ENCODE measurements around the gene FGF18. TPM values are rescaled to one million over a fixed set of nuclear protein-coding genes. Genes with fewer than 3 reads are reported as not detected.

FGF18 gene
- total RNA-seq, 4 donors from 2014 or later = 0.14 to 0.32 TPM; not detected in 2

DNA sequence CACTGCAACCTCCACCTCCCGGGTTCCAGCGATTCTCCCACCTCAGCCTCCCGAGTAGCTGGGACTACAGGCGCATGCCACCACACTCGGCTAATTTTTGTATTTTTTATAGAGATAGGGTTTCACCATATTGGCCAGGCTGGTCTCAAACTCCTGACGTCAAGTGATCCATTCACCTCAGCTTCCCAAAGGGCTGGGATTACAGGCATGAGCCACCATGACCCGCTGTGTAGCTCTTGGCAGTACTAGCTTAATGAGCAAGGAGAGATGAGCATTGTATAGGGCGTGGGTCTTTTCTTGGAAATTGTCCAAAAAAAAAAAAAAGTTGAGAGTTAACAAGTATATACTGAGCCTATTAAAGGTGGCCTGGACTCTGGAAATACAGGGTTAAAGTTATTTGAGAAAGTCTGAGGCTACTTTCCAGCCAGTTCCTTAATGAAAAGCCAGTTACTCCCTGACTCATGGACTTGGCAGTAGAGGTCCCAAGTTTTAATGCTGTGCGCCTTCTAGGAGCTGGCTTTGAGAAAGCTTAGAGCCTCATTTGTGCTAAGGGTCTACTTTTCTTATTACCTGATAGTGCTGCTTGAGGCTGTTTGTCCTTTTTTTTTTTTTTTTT, 4.2 kb upstream of the FGF18 start:
- H3K4me3 ChIP-seq = no peak overlapping the region
- H3K9me3 ChIP-seq = no peaks in the 10 kb centered on the region
- peaks cover 7 to 18% (median 16%) of the 10 kb centered on the region in 4 donors for H3K4me1 ChIP-seq
- no peak for TF ChIP-seq EP300 (IDR thresholded peaks at IDR 0.05; ENCODE audit: low read depth)
- no peak for DNase-seq
- intact Hi-C loops (cut with DNase I; ENCODE audit: low total_unique reads) (no loop called here), in situ Hi-C loops (cut with MboI; ENCODE audit: low pct_ligation_motif_present in 1 of 4, low pct_unique_long_range_greater_than_20kb in 1 of 4, low sequenced_read_pairs in 3 of 4) (loop anchor here (10.0 to 25.0 kb wide), 3 partner anchors 490 to 622 kb away; no protein-coding TSS in a partner anchor)
- WGBS, 2 donors (ENCODE audit: low coverage in 1 of 2) = 65 to 79% methylated on average over 4 to 9 of the region's 9 CpGs
- H3K27ac ChIP-seq = no peak overlapping the region
- H3K27me3 ChIP-seq = peaks cover 15% of the 10 kb centered on the region
- H3K36me3 ChIP-seq = peaks cover 0 to 21% (median 7%) of the 10 kb centered on the region in 4 donors

DNA sequence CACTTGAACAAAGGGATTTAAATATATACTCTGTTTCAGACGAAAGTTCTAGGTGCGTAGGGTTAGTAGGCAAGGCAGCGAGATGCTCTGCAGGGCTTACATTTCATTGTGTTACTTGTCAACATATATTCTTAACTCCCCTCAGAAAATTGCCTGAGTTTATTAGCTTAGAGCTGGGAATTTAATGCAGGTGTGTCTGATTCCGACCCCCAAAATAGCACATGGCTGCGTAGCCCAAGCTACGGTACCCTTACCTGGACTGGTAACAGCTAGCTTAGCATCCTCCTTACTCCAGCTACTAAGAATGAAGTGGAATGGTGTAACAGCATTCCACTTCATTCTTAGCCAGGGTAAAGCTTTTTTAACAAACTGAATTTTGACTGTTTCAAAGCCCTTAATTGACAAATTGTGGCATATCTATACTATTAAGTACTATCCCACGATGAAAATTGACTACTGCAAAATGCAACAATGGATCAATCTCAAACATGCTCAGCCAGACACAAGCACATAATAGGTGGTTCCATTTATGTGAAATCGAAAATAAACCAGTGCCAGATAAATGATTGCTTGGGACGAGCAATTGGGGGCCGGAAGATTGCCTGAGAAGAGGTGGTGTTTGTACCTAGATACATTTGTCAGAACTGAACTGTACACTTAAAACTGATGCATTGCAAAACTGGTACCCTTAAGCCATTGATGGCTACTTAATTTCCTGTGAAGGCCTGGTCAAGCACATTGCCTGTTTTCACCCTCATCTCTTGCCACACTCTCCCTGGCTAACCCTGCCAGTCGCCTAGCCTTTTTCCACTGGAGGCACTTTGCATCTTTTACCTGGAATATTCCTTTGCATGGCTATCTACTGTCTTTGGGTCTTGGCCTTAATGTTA, 3.0 kb upstream of the FGF18 start:
- Histone ChIP-seq H3K27ac (no peak overlapping the region), H3K4me1 (peaks cover 19 to 29% (median 27%) of the 10 kb centered on the region in 4 donors), H3K36me3 (peaks cover 0 to 13% (median 2%) of the 10 kb centered on the region in 4 donors), H3K27me3 (peaks cover 27% of the 10 kb centered on the region), H3K9me3 (no peaks in the 10 kb centered on the region), H3K4me3 (no peak overlapping the region)
- no peak for DNase-seq
- 87 to 92% methylated on average over 8 to 11 of the region's 11 CpGs for WGBS, 2 donors (ENCODE audit: low coverage in 1 of 2)
- intact Hi-C loops (cut with DNase I; ENCODE audit: low total_unique reads) = no loop called here
- no peak for TF ChIP-seq EP300 (IDR thresholded peaks at IDR 0.05; ENCODE audit: low read depth)
- no peak for TF ChIP-seq POLR2AphosphoS5 (IDR thresholded peaks at IDR 0.05)
- TF ChIP-seq, protein P1, sequence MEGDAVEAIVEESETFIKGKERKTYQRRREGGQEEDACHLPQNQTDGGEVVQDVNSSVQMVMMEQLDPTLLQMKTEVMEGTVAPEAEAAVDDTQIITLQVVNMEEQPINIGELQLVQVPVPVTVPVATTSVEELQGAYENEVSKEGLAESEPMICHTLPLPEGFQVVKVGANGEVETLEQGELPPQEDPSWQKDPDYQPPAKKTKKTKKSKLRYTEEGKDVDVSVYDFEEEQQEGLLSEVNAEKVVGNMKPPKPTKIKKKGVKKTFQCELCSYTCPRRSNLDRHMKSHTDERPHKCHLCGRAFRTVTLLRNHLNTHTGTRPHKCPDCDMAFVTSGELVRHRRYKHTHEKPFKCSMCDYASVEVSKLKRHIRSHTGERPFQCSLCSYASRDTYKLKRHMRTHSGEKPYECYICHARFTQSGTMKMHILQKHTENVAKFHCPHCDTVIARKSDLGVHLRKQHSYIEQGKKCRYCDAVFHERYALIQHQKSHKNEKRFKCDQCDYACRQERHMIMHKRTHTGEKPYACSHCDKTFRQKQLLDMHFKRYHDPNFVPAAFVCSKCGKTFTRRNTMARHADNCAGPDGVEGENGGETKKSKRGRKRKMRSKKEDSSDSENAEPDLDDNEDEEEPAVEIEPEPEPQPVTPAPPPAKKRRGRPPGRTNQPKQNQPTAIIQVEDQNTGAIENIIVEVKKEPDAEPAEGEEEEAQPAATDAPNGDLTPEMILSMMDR (IDR thresholded peaks at IDR 0.05) = no peak
- no peak for TF ChIP-seq POLR2A (IDR thresholded peaks at IDR 0.05)
- in situ Hi-C loops (cut with MboI; ENCODE audit: low pct_ligation_motif_present in 1 of 4, low pct_unique_long_range_greater_than_20kb in 1 of 4, low sequenced_read_pairs in 3 of 4) = loop anchor here (10.0 to 25.0 kb wide), 3 partner anchors 488 to 621 kb away; no protein-coding TSS in a partner anchor

DNA sequence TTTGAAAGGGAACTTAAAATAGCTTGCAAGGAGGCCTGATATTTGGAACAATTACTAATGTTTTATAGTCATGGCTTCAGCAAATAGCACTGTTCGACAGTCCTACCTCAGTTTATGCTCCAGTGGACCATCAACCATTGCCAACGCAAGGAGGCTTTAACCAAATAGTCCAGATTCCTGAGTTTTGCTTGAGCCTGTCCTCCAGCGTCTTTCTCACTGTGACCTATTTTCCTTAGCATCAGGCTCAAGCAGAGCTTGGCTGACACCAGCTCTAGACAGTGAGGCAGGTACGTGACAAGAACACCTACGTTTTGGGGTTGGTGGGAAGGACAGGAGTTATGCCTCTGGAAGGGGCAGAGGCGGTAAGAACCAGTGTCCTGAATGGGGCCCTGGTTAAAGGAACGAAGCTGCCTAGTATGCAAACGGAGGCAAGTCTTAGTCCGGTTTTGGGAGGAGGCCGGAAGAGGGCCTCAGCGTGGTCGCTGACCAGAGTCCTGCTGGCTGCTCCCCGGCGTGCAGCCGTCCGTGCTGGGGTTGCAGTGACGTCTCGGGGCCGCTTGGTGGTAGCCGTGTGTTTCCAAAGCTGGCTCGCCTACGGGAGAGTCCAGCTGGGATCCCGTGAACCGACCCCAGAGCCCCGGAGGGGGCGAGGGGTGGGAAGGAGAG, 998 bp upstream of the FGF18 start:
- no peak for TF ChIP-seq POLR2AphosphoS5 (IDR thresholded peaks at IDR 0.05)
- TF ChIP-seq, protein P1 (IDR thresholded peaks at IDR 0.05) = peak; percentile 87 to 94 (median 91)
- DNase-seq = peak; percentile 71
- Histone ChIP-seq H3K4me1 (peaks cover 19 to 30% (median 27%) of the 10 kb centered on the region in 4 donors), H3K9me3 (no peaks in the 10 kb centered on the region), H3K4me3 (peak overlapping the region in 2 of 4 donors; percentile 40 to 48), H3K27ac (no peak overlapping the region), H3K36me3 (no peaks in the 10 kb centered on the region), H3K27me3 (peaks cover 29% of the 10 kb centered on the region)
- in situ Hi-C loops (cut with MboI; ENCODE audit: low pct_ligation_motif_present in 1 of 4, low pct_unique_long_range_greater_than_20kb in 1 of 4, low sequenced_read_pairs in 3 of 4) (loop anchor here (10.0 to 25.0 kb wide), 3 partner anchors 486 to 619 kb away; no protein-coding TSS in a partner anchor), intact Hi-C loops (cut with DNase I; ENCODE audit: low total_unique reads) (loop anchor here (2.0 kb wide), 1 partner anchor 492 kb away; no protein-coding TSS in a partner anchor)
- 13 to 40% methylated on average over 1 to 20 of the region's 26 CpGs for WGBS, 2 donors (ENCODE audit: low coverage in 1 of 2)

DNA sequence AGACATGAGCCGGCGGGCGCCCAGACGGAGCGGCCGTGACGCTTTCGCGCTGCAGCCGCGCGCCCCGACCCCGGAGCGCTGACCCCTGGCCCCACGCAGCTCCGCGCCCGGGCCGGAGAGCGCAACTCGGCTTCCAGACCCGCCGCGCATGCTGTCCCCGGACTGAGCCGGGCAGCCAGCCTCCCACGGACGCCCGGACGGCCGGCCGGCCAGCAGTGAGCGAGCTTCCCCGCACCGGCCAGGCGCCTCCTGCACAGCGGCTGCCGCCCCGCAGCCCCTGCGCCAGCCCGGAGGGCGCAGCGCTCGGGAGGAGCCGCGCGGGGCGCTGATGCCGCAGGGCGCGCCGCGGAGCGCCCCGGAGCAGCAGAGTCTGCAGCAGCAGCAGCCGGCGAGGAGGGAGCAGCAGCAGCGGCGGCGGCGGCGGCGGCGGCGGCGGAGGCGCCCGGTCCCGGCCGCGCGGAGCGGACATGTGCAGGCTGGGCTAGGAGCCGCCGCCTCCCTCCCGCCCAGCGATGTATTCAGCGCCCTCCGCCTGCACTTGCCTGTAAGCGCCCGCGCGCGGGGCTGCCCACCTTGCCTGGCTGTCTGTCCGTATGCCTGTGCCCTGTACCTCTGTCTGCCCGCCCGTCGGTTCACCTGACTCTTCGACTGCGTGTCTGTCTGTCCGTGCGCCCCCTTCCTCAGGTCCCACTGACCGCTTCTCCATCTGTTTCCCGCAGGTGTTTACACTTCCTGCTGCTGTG, 412 bp downstream of the FGF18 start:
- Histone ChIP-seq H3K36me3 (no peaks in the 10 kb centered on the region), H3K9me3 (no peaks in the 10 kb centered on the region), H3K27me3 (peaks cover 29% of the 10 kb centered on the region), H3K4me1 (peaks cover 19 to 30% (median 27%) of the 10 kb centered on the region in 4 donors), H3K4me3 (peak overlapping the region in 3 of 4 donors; percentile 23 to 48 (median 40)), H3K27ac (peak overlapping the region in 1 of 4 donors; percentile 20)
- WGBS, 2 donors (ENCODE audit: low coverage in 1 of 2) = 2% methylated on average over 26 of the region's 95 CpGs; no CpG with 5 or more reads in 1 of the 2 donors
- in situ Hi-C loops (cut with MboI; ENCODE audit: low pct_ligation_motif_present in 1 of 4, low pct_unique_long_range_greater_than_20kb in 1 of 4, low sequenced_read_pairs in 3 of 4) (loop anchor here (10.0 to 25.0 kb wide), 3 partner anchors 485 to 617 kb away; no protein-coding TSS in a partner anchor), intact Hi-C loops (cut with DNase I; ENCODE audit: low total_unique reads) (loop anchor here (2.0 kb wide), 1 partner anchor 491 kb away; no protein-coding TSS in a partner anchor)
- DNase-seq = peak; percentile 13
- TF ChIP-seq EP300 (IDR thresholded peaks at IDR 0.05; ENCODE audit: low read depth) (no peak), POLR2A (IDR thresholded peaks at IDR 0.05) (no peak), POLR2AphosphoS5 (IDR thresholded peaks at IDR 0.05) (no peak)
- TF ChIP-seq, protein P1 (IDR thresholded peaks at IDR 0.05) = no peak
